GM21381 (cell line): ENCODE results near the gene AIFM2.

Experiments used
- ATAC-seq: cut with Tn5 transposase; IDR thresholded peaks from one replicate; pipeline ENCODE4 v1.9.1; 2021; ENCODE audit warnings: mild to moderate bottlenecking, moderate library complexity; ENCODE audit not compliant: unreplicated experiment

AIFM2 gene

DNA sequence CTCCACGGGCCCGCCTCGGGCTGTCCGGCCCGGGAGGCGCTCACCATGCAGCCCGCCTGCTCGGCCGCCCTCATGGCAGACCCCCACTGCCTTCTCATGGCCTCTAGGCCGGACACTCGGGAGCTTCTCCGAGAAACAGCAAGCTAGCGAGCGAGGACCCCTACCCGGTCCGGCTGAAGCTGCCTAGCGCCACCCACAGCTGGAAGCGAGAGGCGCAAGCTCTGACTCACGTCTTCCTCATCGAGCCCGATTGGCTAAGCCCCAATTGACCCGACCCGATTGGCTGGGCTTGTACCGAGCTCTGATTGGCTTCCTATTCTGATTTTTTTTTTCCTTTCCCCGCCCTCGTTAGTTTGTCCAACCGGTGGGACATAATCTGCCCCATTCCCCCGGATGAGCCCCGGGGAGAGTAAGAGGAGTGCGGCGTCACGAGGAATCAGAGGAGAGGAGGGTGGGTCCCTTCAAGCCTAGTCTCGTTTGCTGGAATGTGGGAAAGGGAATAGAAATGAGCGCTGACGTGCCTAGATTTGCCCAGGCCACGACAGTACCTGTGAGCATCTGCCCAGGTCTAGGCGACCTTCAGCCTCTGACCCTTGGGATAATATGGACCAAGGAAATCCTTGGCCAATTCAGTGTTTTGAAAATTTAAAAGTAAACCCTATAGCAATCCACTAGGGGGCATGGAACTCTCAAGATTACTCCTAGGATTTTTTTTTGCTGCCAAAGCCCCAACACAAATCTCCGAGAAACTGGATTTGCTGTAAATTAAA lies 14.0 kb upstream of the AIFM2 start, which contains the start of gene TYSND1:
Gene TYSND1 (minus strand): TSS at position 212 of the 770 bp plus-strand sequence. CDS start 114 bp downstream, at position 98.
- peak; percentile 81 for ATAC-seq

DNA sequence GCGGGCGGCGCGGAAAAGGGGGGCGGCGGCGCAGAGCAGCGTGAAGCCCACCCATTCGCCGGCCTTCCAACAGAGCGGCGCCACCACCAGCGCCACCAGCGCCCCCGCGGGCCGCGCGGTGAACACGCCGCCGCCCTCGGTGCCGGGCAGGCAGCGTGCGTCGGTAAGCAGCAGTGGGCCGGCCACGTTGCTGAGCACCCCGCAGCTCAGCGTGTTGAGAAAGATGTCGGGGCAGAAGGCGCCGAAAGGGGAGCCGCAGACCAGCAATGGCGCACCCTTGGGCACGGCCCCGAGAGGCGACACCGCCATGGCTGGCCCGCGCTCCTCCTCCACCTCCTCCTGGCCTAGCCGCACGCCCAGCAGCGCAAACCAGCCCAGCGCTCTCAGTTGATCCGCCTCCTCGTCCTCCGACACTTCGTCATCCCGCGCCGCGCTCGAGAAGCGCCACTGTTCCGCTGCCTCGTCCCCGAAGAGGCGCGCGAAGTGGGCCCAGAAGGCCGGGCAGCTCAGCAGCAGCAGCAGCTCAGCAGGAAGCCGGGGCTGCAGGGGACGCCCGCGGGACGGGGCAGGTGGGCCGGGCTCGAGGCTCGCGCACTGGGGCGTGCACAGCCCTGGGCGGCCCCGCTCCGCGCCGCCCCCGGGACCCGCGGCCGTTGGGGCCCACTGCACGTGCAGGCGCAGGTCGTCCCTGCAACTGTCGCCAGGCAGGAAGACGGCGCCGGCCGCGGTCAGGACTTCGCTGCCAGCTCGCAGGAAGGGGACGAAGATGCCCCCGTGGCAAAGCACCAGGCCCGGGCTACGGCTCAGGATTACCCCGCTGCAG lies 13.3 kb upstream of the AIFM2 start:
- peak; percentile 59 for ATAC-seq

DNA sequence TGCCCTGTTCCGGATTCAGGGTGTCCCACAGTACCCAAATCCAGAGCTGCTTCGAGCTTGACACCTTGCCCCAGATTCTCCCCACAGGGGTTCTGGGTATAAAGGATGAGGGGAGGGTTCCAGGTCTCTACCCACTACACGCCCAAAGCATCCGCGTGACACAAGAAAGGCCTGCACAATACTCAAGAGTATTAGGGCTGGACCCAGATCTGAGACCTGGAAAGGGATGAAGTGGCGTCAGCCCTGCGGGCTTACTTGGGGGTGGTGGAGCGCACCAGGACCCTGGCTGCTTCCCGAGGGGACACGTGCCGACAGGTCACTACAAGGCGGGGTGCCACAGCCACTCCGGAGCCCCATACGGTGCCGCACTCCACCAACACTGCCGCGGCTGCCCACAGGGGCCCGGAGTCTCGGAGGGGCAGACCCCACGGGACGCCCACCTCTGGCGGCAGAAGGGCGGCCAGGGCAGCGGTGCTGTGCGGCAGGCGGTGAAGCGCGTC lies 12.6 kb upstream of the AIFM2 start:
- ATAC-seq, result peak; percentile 11

DNA sequence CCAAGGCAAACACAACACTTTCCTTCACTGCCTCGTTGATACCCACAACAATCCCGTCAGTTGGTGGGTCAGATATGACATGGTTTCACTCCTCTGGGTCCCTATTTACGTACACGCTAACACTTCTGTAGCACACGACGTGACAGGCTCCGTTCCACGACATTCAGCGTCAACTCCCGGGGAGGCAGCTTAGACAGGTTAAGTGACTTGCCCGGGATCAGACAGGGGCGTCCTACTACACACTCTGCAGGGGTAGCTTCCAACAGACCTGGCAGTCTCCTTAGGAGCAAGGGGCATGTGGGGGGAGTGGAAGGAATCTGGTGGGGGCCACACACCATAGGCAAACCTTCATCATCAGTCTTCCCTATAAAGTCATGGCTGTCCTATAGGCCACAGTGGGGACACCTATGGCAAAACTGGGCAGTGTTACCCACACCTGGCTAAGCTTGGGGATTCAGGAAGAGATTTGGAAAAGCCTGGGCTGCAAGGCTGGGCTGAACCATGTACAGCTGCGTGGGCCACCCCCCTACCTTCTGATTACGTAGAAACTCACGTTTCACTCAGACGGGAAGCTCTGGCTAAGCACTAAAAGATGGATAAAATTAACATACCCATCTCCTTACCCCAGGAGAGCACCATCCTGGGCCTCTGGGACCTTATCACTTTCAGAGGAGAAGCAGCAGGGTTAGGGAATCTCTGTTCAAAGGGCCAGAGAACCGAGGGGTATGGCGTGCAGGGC lies 11.9 kb upstream of the AIFM2 start:
- no peak for ATAC-seq

DNA sequence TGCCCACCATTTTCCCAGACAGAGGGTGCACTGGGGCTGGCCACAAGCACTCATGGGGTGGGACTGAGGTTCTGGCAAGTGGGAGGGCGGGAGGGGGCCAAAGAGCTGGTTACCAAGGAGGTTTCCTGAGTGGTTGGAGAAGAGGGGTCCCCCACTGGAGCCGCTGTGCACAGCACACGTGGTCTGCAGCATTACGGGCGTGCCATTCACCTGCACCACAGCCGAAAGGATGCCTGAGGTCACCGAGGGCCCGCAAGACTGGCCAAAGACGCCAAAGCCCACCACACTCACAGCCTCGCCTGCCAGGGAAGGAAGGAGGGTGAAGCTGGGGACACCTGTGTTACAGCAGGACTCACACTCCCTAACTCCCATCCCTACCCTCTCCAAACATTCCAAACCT lies 9.9 kb upstream of the AIFM2 start:
- no peak for ATAC-seq

DNA sequence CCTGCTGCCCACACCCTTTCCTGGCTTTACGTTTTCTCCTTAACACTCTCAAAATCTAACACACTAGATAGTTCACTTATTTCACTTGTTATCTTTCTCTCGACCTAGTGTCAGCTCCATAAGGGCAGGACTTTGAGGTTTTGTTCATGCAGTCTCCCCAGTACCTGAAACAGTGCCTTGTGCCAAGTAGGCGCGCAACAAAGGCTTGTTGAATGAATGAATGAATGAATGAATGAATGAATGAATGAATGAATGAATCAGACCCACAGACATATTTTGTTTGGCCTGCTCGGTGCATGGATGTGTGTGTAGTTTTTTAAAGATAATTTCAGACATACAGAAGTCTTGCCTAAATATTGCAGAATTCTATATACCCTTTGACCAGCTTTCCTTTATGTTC lies 7.7 kb upstream of the AIFM2 start:
- no peak for ATAC-seq

DNA sequence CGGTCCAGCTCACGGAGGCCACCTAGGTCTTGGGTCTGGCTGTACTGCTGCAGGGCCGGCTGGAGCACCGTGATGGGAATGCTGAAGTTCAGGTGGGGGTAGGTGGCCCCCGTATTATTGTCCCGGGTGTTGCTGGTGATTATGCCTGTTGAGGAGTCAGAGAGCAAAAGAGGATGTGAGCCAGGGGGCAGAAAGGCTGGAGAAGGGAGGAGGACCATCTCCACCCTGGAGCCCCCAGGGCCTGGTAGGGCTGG lies 7.3 kb upstream of the AIFM2 start:
- ATAC-seq, result no peak

DNA sequence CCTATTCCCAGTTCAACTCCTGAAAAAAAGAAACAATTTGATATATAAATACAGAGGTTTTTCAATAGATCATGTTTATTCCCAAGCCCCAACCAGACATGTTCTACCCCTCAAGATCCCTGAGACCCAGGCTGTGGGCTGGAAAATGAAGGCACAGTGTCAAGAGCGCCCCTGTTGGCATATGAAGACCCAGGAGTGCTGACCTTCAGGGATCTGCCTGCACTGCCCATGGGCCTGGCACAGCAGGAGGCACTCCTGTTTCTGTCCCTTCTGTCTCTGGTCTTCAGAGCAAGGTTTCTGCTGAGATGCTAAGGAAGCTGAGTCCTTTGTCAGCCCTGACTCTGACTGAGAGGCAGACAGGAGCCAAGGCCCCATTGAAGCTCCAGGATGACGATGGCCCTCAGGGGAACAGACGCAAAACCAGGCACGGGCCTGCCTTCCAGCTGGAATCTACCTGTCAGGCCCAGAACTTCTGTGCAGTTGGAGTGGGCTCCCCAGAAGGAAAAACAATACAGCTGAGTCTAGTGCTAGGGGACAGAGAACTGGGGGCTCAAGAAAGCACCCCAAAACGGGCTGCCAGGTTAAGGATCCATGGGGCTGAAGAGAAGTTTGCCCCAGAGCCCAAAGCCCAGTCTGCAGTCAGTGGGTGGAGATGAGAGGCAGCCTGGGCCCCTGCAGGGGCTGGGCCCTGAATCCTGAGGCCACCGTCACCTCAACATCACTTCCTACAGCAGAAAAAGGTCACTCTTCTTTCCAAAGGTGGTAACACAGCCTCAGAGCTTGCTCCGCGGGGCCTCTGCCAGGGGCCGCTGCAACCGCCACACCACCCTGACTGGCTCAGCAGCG lies 6.7 kb upstream of the AIFM2 start:
- ATAC-seq, result no peak

DNA sequence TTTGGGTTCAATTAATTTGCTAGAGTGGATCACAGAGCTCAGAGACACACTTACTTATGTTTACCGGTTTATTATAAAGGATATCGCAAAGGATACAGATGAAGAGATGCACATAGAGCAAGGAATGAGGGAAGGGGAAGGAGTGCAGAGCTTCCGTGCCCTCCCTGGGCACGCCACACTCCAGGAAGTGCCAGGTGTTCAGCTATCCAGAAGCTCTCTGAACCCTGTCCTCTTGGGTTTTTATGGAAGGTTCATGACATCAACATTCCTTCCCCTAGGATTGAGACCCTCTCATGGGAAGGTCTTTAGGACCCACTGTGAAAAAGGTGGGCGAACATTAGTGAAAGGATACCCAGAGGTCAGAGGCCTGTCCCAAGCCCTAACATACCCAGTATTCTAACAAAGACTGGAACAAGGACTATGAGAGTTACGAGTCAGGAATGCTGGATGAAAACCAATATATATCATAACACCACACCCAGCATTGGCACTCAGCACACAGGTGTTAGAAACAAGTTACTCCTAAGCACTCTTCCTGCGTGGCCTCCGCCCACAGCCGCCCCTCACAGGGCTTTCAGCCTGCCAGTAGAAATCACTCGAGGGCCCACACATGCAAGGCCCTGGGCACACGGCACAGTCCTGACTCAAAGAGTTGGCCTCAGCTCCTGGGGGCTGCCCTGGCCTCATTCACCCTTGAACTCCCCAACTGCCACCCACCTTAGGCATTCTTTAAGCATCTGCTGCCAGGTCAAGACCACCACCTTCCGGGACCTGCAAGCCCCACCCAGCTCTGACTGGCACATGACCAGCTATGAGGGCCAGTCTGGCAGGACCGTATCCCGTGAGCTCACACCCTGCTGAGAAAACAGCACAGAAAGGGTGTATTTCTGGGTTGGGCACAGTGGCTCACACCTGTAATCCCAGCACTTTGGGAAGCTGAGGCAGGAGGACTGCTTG lies 5.6 kb upstream of the AIFM2 start:
- no peak for ATAC-seq

DNA sequence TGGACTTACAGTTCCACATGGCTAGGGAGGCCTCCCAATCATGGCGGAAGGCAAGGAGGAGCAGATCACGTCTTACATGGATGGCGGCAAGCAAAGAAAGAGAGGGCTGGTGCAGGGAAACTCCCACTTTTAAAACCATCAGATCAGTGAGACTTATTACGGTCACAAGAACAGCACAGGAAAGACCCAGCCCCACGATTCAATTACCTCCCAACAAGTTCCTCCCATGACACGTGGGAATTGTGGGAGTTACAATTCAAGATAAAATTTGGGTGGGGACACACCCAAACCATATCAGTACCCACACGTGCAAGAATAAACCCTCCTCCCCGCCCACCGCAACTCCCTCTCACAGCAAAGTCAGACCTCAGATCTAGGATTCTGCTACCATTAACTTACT lies 4.5 kb upstream of the AIFM2 start:
- no peak for ATAC-seq

DNA sequence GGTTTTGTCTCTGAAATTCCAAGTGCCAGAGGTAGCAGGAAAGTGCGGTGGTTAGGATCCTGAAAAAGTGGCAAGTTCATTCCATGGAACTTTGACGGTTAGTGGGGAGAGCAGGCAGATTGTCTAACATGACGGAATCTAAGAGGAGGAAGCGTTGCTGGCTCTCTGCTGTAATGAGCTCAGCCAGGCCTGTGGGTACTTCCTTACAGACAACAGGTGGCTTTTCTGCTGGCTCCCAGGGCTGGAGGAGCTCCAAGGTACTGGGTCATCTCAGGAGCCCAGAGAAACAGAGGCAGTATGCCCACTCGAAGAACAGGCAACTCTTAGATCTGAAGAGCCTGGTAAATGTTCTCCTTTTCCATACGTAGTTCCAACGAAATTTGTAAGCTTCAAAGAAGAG lies 3.1 kb upstream of the AIFM2 start:
- no peak for ATAC-seq

DNA sequence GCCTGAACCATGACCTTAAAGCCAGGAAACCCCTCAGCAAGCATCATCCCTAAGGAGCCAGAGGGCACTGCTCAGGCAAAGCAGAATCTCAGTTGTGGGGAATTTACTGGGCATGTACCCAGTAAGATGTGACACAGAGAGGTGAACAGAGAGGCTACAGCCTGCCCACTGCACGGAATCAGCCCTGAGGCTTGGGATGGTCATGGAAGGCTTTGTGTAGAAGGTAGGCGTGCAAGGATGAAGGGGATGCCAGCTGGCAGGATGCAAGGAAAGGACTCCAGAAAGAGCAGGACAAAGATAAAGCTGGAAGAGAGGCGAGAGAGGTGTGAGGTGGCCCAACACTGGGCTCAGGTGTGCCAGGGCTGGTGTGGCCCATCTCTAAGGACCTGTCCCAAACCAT lies 2.4 kb upstream of the AIFM2 start:
- ATAC-seq, result no peak

DNA sequence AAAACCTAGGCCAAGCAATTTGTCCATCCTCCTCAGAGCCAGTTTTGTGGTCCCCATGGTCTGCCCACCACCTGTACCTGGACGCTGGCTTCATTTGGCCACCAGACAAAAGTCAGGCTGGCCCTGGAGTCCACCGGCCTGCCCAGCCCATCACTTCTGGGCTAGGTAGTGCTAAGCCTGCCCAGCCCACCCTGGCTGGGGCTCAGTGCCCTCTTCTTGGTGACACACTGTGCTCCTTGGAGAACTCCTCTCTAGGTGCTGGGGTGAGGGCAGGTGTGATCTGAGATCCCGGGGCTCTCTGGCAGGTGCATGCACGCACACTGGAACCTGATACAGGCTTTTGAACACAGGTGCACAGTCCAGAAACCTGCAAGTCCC lies 1.1 kb downstream of the AIFM2 start:
- ATAC-seq, result no peak

DNA sequence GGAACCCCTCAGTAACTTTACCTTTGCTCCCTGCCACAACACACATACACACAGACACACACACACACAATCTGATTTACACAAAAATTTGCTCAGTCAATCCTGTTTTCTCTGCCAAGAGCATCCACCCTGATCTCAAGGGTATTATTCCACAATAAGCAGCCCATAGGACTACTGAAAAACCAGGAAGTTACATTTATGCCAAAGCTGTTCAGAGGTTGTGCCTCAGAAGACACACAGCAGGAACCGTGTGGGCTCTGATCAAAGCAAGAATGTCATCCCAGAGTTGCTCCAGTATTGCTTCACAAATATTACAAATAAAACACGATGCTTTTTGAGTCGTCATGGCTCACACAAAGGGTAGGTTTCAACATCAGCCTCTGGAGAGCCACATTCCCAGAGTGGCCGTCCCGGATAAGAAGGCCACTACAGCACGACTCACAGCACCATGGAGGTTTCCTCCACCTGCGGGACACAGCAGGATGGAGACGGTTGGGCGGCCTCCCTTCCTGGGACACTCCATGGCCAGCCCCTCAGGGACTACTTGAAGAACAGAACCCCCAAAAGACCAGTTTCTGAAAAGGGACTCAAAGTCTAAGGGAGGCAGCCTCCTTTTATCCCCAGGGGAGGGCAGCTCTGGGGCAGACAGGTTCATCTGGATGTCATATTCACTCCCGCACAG lies 1.6 kb downstream of the AIFM2 start:
- no peak for ATAC-seq

DNA sequence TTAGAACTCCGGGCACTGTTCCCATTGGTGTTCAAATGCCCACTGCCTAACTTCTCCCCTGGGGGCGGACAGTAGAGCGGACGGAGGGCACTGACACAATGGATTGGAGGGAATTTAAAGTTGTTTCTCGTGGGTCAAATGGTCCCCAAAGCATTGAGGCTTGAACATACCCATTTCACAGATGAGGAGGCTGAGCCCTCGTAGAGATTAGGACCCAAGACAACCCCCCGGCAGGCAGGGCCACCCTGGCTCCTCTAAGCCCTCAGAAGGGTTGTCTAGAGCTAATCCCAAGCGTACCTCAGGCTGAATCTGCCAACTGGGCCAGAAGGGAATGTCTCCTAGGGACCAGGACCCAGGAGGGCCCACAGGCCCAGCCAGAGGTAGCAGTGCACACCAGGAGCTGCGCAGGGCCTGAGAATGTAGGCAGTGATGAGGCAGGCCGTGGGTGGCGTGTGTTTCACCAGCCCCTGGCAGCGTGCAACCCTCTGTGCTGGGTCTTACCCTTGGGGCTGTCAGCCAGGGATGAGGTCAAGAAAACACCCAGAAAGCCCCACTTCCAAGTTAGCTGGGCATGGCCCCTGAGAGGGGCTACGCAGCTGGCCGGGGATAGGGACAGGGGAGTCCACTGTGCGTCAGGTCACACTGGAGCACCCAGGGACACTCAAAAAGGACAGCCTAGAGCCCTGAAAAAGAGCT lies 5.8 kb downstream of the AIFM2 start:
- ATAC-seq, result no peak

DNA sequence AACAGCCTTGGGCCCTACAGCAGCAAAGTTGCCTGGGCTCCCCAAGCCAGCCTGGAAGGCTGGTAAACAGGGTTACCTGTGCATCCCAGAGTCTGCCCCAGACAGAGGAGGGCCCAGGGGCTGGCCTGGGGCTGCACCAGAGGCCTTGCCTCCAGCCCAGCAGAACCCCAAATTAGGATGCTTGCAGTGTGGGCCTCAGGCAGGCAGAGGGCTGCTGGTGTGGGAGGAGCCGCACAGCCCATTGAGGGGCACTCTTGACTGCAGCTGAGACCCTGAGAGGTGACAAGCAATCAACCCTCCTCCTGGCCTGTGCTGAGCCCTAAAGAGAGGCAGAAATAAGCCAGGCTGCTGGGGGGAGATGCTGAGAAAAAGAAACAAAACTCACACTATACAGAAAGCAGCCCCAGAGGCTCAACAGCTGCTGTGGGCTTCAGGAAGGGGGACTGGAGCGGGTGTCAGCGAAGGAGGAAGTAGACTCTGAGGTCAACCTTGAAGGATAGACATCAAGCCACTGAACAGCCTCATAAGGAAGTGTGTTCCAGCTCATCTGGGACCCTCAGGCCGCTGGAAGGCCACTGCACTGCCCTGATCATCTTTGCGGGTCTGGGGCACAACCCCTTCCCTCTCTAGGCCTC lies 6.6 kb downstream of the AIFM2 start:
- no peak for ATAC-seq

DNA sequence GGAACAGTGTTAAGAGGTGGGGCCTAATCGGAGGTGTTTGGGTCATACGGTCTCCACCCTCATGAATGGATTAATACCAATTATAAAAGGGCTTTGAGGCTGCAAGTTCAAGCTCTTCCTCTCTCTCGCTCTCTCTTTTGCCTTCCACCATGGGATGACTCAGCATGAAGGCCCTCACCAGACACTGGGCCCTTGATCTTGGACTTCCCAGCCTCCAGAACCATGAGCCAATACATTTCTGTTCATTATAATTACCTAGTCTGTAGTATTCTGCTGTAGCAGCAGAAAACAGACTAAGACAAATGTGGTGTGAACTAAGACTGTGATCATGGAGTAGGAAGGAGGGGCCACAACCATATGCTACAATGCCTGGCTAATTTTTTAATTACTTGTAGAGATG lies 7.7 kb downstream of the AIFM2 start:
- no peak for ATAC-seq

DNA sequence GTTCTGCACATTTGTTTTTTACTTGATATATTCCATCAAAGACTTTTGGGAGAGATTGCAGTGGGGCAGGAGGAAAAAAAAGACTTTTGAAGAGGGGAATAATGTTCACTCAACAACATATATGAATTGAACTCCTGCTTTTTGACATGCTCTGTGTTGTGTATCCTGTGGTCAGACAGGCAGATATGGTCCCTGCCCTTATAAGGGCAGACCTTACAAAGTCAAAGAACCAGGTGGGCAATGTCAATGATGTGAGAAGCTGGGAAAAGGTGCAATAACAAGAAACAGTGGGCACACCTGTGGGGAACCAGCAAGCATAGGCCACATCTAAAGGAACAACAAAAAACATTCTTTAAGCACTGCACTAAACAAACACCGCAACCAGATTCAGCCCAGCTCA lies 8.2 kb downstream of the AIFM2 start:
- ATAC-seq, result no peak
